ENCODE data around the gene EPS8L1.
"Not testable (repeated sequence)": the region's sequence is repeated elsewhere in the genome, so short reads cannot be mapped to it uniquely, and the experiment has no call there.

Gene EPS8L1

GRCh38 chr19:55096061-55096701, 20.5 kb downstream of the EPS8L1 start:
- DNase-seq: no peak

DNA sequence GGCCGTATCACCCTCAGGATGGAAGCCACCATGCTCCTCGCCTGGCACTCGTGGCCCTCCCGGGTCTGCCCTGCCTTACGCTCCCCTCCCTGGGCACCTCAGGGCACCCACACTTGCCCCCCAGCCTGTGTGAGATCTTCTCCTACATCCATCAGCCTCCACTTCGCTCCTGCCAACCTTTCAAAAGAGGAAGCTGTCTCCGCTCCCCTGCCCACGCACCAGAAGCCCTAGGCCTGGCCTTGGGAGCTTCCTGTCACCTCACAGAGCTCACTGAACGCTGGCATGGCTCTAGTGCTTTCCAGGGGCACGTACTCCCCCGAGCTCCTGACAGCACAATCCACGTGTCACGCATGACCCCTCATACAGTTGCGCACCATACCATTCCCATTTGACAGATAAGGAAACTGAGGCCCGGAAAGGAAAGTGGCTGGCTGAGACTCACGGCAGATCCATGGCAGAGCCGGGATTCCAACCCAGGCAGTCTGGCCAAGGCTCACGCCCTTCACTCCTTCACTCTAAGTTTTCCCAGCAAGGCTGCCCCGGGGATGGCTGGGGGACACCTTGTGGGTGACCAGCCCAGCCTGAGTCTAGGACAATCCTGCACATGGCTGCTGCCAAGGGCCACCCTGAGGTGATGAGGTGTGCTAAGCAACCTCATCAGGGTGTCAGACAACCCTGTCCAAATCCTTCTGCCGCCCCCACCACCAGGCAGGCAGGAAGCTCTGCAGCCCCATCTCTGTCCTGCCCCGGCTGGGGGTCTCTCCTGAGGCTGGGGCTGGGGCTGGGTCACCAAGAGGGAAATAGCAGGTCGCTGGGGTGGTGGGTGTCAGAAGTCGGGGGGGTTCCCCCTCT, 22.4 kb downstream of the EPS8L1 start:
- DNase-seq: no peak

GRCh38 chr19:55098716-55099556, 23.3 kb downstream of the EPS8L1 start:
- DNase-seq: no peak

GRCh38 chr19:55099557-55100506, 24.2 kb downstream of the EPS8L1 start:
- DNase-seq: no peak

GRCh38 chr19:55101261-55101660, 25.6 kb downstream of the EPS8L1 start:
- DNase-seq: no peak

DNA sequence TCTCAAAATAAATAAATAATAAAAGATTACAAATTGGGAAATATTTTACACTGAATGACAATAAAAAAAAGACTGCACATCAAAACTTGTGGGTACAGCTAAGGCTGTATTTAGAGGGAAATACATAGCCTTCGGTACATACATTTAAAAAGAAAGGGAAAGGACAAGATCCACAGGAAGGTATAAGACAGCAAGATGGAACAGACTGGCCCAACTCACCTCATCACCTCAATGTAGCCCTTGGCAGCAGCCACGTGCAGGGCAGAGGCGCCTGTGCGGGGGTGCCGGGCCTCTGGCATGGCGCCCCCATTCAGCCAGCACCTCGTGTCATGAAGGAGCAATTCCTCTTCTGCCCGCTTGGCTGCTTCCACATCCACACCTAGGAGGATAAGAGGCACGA, 27.5 kb downstream of the EPS8L1 start:
- DNase-seq: no peak

GRCh38 chr19:55105237-55105636, 29.6 kb downstream of the EPS8L1 start:
- no peak for DNase-seq

- no peak for DNase-seq
These were observed 30.9 kb downstream of the EPS8L1 start for GRCh38 chr19:55106591-55106990.

GRCh38 chr19:55107252-55107651, 31.6 kb downstream of the EPS8L1 start:
- DNase-seq: not testable (repeated sequence)

- DNase-seq: no peak
These were observed 34.0 kb downstream of the EPS8L1 start for GRCh38 chr19:55109527-55110291.

- no peak for DNase-seq
These were observed 35.7 kb downstream of the EPS8L1 start for GRCh38 chr19:55111238-55111831.

DNA sequence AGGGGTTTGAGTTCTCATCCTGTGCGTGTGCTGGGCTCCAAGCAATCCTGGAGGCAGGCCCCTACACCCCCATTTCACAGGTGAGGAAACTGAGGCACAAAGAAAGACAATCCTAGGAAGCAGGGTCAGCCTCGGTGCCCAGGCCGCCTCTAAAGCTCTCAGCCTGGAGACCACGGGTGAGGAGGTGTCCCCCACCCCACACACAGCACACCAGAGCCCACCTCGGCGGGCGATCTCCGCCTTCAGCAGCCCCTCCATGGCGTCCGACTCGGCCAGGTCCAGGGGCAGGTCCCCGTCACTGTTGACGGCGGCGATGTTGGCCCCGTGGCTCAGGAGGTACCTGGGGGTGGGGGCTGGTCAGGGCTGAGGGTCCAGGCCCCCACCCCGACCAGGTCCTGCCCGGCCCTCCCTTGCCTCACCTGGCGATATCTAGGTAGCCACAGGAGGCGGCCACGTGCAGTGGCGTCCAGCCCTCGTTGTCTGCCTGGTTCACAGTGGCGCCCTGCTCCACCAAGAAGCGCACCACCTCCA, 36.6 kb downstream of the EPS8L1 start:
- no peak for DNase-seq

DNA sequence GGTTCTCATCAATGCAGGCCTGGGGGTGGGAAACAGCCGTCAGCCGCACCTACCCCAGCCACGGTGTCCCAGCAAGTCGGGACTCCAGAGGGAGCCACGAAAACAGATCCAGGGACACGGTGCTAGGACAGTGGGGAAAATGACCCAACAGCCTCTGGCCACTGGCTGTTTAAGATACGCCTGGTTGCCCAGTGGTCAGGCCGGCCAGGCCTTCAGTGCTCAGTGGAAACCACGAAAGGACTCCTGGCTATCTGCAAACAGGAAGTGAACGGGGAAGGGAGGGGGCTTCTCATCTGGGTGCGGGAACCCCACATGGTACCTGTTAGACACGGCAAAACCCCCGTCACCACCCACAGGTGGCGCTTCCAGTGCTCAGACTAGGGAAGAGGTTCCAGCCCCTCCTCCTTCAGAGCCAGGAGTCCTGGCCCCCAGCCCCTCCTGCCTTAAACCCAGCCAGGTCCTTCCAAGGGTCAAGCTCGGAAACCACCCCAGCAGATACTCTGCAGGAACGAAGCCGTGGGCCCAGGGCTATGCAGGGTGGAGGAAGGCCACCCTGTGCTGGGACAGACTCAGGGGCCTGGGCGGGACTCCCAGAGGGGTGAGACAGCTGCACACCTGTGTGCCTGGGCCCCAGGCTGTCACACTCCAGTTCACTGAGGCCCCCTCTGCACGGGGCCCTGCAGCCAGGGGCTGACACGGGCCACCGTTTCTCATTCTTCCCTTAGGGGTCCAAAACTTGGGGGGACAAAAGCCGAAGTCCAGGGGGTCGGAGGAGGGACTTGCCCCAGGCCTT, 37.3 kb downstream of the EPS8L1 start:
- DNase-seq: no peak

DNA sequence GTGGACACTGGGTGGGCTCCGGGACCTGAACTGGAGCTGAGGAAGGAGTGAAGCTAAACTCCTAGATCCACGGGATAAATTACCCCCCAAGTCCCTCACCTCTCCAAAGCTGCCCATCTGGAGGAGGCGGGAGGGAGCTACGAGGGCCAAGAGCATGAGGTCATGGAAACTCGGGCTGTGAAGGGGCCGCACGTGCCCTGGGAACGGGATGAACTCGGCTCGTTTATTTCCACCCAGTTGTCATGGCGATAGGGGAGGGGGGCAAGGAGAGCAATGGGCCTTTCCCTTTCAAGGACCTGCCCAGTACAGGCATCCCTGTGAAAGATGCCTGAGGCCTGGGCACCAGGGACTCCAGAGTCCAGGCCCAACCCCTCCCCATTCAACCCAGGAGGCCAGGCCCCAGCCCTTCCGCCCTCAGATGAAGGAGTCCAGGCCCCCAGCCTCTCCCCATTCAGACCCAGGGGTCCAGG, 37.9 kb downstream of the EPS8L1 start:
- no peak for DNase-seq

DNA sequence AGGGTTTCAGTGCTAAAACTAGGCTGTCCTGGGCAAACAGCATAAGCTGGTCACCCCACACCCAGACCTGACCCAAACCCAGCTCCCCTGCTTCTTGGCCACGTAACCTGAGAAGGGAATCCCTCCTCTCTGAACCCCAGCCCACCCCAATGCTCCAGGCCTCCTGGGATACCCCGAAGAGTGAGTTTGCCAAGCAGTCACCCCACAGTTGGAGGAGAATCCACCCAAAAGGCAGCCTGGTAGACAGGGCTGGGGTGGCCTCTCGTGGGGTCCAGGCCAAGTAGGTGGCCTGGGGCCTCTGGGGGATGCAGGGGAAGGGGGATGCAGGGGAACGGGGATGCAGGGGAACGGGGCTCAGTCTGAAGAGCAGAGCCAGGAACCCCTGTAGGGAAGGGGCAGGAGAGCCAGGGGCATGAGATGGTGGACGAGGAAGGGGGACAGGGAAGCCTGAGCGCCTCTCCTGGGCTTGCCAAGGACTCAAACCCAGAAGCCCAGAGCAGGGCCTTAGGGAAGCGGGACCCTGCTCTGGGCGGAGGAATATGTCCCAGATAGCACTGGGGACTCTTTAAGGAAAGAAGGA, 39.0 kb downstream of the EPS8L1 start:
- DNase-seq: no peak

GRCh38 chr19:55115446-55116065, 39.9 kb downstream of the EPS8L1 start:
- DNase-seq: no peak

DNA sequence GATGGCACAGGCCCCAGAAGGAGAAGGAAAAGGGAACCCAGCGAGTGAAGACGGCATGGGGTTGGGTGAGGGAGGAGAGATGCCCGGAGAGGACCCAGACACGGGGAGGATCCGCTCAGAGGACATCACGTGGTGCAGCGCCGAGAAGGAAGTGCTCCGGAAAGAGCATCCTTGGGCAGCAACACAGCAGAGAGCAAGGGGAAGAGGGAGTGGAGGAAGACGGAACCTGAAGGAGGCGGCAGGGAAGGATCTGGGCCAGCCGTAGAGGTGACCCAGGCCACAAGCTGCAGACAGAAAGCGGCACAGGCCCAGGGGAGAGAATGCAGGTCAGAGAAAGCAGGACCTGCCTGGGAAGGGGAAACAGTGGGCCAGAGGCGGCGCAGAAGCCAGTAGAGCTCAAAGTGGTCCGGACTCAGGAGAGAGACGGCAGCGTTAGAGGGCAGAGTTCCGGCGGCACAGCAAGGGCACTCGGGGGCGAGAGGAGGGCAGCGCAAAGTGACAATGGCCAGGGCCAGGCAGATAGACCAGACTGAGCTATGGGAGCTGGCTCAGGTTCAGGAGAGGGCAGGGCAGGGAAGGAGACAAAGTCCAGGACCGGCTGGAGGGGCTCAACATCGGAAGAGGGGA, 40.7 kb downstream of the EPS8L1 start:
- no peak for DNase-seq

DNA sequence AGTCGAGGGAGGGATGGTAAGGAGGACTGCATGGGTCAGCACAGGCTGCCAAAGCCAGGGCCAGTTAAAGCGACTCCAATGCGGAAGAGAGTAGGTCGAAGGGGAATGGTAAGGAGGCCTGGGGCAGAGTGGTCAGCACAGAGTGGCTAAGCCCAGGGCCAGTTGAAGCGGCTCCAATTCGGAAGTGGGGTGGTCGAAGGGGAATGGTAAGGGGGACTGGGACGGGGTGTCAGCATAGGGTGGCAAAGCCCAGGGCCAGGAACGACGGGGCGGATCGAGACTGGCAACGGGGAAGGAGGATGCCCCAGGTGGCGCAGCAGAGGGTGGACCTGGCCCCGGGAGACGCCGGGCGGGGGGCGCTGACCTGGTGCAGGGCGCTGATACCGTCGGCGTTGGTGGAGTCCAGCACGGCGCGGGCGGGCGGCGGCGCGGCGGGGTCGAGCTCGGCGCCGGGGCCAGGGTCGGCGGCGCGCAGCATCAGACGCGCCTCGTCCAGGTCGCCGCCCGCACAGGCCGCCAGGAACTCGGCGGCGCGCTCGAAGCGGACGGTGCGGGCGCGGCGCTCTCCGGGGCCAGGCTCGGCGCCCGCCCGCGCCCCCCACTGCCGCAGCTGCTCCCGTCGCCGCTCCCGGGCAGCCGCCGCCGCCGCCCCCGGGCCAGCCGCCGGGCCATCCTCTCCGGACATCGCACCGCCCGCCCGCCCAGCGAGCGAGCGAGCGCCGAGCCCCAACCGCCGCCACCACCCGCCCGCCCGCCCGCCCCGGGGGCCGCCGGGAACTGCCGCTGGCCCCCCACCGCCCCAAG, 41.4 kb downstream of the EPS8L1 start, which contains the start of gene PPP1R12C:
PPP1R12C (minus strand) TSS at position 779 of the 804 bp plus-strand sequence; CDS start at position 685, 94 bp downstream.
- no peak for DNase-seq
